Measurements from ENCODE around the gene NOC2L.

Gene NOC2L

DNA sequence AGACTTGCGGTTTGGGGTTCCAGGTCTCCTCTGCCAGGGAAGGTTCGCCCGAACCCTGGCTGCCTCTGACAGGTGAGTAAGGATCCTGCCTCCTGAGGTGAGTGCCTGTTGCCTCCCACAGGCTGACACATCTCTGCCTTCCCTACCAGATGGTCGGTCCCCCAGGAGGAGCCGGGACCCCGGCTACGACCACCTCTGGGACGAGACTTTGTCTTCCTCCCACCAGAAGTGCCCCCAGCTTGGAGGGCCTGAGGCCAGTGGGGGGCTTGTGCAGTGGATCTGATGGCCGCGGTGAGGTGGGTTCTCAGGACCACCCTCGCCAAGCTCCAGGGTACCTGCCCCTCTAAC, 15.2 kb upstream of the NOC2L start:
- DNase-seq: no peak

DNA sequence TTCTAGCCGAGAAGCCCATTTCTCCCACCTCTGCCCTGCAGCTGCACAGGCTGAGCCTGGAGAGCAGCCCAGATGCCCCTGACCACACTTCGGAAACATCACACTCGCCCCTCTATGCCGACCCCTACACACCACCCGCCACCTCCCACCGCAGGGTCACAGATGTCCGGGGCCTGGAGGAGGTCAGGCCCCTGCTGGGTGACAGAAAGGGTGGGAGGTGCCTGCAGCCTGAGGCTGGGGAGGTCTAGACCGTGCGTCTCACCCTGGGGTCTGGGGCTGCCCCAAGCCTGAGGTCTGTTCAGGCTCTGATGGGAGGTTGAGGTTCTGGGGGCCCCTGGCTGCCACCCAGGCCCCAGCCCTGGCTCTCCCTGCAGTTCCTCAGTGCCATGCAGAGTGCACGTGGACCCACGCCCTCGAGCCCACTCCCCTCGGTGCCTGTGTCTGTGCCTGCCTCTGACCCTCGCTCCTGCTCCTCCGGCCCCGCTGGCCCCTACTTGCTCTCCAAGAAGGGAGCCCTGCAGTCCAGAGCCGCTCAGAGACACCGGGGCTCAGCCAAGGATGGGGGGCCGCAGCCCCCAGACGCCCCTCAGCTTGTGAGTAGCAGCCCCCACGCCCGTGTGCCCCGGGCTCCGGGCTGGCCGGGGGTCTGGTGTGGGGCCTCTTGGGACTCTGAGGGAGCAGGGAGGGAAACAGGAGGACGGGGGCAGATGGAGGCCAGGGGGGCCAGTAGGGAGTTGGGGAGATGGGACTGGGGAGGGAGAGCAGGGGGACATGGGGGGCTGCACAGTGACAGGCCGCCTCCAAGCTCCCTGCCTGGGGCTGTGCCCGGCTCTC, 14.6 kb upstream of the NOC2L start:
- DNase-seq: no peak

DNA sequence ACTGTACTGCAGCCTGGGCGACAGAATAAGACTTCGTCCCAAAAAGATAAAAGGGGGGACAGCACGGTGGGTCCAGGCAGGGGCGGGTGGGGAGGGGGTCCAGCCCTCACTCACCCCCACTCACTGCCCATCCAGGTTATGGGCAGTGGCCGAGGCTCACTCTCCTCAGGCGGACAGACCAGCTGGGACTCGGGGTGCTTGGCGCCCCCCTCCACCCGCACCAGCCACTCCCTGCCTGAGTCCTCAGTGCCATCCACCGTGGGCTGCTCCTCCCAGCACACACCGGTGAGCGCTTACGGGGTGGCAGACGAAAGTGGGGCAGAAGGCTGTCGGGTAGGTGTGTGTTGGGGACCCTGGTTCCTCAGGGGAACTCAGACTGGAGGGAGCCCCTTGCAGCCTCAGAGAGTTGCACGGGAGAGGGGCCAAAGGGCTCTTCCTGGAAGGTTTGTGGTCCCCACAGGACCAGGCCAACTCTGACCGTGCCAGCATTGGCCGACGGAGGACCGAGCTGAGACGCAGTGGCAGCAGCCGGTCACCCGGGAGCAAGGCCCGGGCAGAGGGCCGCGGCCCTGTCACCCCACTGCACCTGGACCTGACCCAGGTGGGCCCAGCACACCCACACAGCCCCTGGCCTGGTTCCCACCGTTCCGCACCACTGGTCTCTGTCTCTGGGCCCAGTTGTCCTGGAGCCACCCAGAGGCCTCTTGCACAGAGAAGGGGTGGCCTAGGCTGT, 13.8 kb upstream of the NOC2L start:
- no peak for DNase-seq

DNA sequence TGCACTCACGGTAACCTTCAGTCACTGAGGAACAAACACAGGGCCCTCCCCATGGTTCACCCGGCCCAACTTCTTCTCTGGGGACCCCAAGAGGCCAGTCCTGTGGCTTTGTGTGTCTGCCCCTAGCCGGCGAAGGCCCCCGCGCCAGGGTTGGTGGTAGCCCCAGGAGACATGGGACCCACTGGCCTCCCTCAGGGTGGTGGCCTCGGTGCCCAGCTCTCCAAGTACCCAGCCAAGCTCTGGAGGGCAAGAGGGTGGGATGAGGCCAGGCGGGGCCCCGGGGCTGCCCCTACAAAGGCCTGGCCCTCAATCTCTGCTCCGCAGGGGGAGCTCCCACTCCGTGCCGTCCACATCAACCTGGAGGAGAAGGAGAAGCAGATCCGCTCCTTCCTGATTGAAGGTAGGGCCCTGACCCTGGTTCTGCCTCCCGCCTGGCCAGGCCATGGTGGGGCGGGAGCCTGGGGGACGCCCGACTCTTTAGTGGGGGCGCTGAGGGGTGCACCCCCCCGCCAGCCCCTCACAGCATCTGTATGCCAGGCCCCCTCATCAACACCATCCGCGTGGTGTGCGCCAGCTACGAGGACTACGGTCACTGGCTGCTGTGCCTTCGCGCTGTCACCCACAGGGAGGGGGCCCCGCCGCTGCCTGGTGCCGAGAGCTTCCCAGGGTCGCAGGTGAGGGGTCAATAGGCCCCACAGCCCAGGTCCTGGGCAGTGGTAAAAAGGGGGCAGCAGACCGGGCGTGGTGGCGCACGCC, 12.9 kb upstream of the NOC2L start:
- DNase-seq: no peak

DNA sequence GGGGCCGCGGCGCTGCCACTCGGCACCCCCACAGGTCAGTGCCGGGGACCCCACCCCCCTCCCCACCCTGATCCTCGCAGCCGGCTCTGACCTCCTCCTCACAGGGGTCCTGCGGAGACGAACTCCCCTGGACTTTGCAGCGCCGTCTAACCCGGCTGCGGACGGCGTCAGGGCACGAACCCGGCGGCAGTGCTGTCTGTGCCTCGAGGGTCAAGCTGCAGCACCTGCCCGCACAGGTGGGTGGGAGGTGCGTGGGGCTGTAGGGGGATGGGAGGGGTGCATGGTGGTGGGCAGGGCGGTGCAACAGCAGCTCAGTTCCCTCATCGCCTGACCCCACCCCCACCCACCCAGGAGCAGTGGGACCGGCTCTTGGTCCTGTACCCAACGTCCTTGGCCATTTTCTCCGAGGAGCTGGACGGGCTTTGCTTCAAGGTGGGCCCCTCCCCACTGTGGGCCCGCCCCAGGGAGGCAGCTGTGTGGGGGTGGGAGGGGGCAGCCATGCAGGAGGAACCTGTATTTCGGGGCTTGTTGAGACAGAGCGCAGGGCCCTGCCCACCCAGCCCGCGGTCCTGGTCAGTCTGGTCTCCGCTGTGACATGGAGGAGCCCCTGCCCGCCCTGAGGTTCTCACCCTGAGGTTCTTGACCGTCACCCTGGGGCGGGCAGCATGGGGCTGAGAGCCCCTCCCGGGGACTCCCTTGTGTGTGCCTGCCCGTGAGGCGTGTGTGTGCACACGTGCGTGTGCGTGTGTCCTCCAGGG, 12.1 kb upstream of the NOC2L start:
- DNase-seq: no peak

DNA sequence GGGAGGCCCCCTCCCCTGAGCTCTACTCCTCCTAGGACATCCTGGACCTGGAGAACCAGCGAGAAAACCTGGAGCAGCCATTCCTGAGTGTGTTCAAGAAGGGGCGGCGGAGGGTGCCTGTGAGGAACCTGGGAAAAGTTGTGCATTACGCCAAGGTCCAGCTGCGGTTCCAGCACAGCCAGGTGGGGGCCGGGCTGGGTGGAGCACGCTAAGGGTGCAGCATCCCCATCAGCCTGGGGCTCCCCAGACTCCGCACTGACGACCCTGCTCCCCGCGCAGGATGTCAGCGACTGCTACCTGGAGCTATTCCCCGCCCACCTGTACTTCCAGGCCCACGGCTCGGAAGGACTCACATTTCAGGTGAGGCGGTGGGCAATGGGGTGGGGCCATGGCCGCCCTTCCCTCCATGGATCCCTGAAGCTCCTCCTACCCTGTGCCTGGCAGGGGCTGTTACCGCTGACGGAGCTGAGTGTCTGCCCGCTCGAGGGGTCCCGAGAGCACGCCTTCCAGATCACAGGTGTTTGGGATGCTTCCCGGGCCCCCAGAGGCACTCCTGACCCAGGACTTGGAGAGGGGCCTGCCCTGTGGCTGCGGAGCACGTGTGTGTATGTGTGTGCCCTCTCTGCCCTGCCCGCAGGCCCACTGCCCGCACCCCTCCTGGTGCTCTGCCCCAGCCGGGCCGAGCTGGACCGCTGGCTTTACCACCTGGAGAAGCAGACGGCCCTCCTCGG, 11.4 kb upstream of the NOC2L start:
- DNase-seq: no peak

DNA sequence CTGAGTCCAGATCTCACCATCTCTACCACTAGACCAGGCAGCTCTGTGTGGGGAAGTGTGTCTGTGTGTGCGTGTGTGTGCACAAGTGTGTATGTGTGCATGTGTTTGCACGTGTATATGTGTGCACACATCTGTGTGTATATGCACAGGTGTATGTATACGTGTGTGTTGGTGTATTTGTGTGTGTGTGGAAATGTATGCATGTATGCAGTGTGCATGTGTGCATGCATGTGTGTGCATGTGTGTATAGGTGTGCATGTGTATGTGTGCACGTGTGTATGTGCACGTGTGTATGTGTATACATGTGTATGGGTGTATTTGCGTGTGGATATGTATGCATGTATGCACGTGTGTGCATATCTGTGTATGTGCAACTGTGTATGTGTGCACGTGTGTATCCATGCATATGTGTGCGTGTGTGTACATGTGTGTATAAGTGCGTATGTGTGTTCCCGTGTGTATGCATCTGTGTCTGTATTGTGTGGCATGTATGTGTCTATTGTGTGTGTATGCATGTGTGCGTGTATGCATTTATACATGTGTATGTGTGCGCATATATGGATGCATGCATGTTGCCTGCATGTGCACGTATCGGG, 10.3 kb upstream of the NOC2L start:
- DNase-seq: no peak

DNA sequence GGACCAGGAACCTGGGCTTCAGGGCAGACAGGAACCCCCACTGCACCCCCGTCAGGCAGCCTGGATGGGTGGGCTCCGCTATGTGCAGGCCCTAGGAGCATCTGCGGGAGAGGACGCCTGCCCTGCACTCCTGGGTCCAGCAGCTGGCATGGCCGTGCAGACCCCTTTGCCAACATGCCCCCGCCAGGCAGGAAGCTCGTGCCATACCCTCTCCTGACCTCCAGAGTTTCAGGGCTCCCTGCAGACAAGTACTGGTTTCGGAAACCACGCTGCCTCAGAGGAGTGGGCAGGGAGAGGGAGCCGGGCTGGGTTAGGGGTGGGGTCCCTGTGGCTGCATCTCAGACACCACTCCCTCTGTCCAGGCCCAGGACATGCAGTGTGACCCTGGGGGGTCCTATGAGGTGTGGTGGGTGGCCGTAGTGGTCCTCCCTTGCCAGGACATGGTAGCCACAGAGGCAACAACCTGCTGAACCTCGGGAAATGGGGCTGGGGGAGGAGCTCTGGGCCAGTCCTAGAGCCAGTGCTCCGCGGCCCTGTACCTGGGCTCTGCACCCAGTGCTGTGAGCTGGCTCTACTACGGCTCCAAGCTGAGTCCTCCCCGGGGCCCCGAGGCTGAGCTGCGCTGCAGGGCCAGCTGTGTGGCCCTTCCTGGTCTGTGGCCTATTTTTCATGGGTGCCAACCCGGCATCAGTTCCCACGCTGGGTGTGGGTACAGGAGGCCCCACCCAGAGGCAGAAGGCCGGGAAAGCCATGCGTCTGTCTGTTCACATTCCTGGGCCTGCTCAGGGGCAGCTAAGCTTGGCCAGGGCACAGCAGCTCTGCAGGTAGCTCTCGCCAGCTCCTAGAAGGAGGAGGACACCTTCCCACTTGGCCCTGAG, 8.6 kb upstream of the NOC2L start:
- no peak for DNase-seq

DNA sequence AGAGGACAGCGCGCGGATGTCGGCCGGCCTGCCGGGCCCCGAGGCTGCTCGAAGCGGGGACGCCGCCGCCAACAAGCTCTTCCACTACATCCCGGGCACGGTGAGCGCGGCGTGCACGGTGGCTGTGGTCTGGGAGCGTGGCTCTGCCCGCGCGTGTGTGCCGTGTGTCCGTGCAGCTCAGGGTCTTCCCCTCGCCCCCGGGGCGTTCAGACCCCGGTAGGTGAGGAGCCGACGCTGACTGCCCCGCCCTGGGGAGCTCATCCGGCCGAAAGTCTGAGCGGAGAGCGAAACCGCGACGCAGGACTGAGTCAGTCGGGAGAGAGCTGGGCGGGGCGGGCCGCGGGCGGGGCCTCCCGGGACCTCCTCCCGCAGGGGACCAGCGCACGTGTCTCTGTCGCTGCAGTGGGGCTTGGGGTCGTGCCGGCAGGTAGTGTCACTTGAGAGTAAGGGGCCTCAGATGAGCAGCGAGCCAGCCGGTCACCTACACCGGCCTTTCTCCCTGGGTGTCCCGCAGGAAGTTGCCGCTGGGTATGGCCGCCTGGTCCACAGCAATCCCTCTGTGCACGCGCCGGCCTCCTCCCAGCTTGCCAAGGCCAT, 7.7 kb upstream of the NOC2L start:
- DNase-seq: peak; percentile 77

DNA sequence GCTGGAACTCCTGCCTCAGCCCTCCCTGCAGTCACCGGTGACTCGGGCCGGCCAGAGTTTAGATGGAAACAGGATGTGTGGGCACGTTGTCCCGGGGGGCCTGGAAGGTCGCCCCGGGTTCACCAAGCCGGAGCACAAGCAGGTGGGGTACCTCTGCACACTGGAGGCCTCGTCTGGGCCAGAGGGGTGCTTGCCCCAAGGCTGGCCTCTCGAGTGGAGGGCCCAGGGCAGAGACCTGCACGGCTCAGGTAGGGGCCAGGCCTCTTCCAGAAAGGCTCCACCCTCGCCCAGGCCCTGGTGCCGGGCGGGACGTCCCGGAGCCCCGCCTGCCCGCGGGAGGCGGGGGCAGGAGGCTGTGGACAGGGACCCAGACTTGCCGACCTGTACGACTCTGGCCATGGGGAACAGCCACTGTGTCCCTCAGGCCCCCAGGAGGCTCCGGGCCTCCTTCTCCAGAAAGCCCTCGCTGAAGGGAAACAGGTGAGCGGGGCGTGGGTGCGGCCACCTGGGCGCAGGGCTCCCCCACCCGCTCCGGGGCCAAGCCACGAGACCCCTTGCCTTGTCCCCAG, 7.2 kb upstream of the NOC2L start, which contains the start of gene PLEKHN1:
Gene PLEKHN1, plus strand, starts transcription at position 348 of the 569 bp plus-strand sequence. Its CDS starts 50 bp downstream, at position 398.
- DNase-seq: peak; percentile 15

DNA sequence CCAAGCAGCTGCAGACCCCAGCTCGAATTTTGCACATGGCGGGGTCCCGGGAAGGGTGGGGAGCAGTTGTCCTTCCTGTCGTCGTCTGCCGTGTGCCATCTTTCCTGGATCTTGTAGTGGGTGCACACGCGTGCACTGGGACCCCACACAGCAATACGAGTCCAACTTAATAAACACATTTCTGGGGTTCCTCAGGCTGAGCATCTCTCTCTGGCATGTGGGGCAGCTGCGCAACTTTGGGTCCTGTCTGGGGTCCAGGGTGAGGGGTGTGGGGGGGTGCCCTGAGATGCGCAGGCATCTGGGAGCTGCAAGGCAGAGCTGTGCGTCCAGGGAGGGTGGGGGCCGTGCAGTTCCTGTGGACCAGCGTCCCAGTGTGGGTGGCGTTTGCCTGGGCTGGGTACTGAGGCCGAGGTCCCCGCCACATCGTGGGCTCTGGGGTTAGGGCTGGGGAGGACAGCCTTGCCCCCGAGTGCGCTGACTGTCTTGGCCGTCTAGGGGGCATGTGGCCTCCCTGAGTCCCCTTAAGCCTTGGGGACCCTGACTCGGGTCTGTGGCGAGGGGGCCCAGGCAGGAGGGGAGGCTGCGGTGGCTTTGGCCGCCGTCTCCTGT, 6.6 kb upstream of the NOC2L start:
- no peak for DNase-seq

DNA sequence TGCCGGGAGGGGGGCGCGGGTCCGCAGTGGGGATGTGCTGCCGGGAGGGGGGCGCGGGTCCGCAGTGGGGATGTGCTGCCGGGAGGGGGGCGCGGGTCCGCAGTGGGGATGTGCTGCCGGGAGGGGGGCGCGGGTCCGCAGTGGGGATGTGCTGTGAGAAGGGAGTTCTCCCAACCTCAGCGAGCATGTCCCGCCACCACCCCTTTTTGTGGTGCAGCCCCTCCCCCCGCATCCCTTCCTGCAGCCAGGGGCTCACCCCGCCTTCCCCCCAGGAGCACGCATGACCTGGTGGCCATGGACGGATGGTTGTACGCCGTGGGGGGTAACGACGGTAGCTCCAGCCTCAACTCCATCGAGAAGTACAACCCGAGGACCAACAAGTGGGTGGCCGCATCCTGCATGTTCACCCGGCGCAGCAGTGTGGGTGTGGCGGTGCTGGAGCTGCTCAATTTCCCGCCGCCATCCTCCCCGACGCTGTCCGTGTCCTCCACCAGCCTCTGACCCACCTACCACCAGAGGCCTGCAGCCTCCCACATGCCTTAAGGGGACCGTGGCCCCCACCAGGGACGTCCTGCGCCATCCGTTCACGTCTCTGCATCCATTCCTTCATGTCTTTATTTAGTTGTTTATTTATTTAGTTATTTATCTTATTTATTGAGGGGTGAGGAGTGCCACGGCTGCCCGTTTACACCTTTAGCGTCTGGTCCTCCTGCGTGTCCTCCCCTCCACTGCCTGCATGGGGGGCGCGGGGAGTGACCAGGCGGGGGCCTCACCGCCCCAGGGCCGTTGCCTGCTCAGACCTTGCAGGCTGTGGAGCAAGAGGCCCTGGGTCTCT, 5.9 kb upstream of the NOC2L start:
- DNase-seq: no peak

DNA sequence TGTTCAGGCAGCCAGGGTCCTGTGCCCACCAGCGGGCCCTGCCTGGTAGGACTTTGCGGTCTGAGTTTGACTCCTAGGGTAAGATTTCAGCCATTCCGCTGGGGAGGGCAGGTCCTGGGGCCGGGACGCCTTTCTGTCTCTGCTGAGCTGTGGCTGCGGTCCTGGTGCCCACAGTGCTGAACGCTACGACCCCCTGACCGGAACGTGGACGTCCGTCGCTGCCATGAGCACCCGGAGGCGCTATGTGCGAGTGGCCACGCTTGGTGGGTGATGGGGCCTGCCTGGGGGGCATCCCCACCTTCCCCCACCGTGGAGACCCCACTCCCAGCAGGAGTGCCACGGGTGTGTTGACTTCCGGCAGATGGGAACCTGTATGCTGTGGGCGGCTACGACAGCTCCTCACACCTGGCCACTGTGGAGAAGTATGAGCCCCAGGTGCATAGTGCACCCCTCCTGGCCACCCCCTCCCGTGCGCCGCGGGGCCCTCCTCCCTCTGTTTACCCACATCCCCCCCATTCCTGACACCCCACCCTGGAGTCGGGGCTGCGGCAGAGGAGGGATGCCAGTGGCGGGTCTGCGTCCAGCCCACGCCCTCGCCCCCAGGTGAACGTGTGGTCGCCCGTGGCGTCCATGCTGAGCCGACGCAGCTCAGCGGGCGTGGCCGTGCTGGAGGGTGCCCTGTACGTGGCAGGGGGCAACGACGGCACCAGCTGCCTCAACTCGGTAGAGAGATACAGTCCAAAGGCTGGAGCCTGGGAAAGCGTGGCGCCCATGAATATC, 4.9 kb upstream of the NOC2L start:
- no peak for DNase-seq

DNA sequence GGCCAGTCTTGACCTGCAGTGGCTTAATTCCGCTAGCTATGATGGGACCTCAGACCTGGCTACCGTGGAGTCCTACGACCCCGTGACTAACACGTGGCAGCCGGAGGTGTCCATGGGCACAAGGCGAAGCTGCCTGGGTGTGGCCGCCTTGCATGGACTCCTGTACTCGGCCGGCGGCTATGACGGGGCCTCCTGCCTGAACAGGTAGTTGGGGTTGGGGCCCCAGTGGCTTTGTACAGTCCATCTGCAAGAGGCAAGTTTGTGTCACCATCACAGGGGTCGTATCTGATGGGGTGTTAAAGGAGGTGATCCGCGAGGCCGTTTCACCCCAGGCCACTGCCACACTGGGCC, 4.2 kb upstream of the NOC2L start:
- no peak for DNase-seq

DNA sequence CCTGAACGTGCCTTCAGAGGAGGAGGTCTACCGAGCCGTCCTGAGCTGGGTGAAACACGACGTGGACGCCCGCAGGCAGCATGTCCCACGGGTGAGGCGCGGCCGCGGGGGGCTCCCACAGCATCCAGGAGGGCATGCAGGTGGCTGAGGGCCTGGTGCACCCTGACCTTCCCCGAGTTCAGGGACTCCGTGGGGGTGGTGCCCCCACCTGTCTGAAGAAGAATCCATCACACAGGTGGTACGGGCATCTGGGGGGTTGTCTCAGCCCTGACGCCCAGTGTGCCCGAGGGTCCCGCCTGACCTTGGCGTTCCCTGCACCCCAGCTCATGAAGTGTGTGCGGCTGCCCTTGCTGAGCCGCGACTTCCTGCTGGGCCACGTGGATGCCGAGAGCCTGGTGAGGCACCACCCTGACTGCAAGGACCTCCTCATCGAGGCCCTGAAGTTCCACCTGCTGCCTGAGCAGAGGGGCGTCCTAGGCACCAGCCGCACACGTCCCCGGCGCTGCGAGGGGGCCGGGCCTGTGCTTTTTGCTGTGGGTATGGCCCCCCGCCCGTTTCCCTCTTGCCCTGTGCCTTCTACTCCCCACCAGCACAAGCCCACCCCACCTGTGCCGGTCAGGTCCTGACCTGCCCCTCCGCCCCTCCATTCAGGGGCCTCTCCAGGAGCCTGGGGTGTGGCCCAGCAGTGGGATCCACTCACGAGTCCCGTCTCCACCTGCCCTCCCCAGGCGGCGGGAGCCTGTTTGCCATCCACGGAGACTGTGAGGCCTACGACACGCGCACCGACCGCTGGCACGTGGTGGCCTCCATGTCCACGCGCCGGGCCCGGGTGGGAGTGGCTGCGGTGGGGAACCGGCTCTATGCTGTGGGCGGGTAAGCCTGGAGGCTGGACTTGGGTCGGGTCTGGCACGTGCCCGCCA, 3.6 kb upstream of the NOC2L start:
- no peak for DNase-seq

DNA sequence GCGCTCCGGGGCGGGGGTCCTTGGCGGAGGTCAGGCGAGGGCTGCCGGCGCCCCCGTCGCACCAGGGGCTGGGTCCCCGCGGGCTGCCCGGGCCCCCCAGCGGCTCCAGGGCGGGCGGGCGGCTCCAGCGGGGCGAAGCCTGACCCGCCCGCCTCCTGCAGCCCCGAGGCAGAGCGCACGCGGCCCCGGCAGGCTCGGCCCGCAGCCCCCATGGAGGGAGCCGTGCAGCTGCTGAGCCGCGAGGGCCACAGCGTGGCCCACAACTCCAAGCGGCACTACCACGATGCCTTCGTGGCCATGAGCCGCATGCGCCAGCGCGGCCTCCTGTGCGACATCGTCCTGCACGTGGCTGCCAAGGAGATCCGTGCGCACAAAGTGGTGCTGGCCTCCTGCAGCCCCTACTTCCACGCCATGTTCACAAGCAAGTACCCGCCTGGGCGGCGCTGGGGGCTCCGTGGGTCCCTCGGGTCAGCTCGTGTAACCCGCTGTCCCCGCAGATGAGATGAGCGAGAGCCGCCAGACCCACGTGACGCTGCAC, 2.1 kb upstream of the NOC2L start:
- DNase-seq: no peak

All from activated effector memory CD4-positive, alpha-beta T cell treated with Interleukin-2 at 50 U/mL for 16 hours (primary cell).